Astrocyte (in vitro differentiated cells and primary cell): Measurements from ENCODE around the gene FBXO31. TPM values are rescaled to one million over a fixed set of nuclear protein-coding genes. Genes with fewer than 3 reads are reported as not detected.

Experiments
- DNase-seq: peaks from one replicate; pipeline ENCODE4 v3.0.0-alpha.2; 2010; ENCODE audit warnings: low read depth
- FAIRE-seq: peaks from 2 replicates; lab custom pipeline; 2011; peaks lifted over from hg19 to GRCh38; lab: Jason Lieb, UNC
- H2AFZ ChIP-seq: 2 replicates; pipeline ENCODE4 v1.6.0; 2012; ENCODE audit warnings: low read depth, low read length, inconsistent platforms
- H3K27ac ChIP-seq: 2 replicates; pipeline ENCODE4 v1.5.1; 2011; ENCODE audit warnings: low read depth, low read length, inconsistent platforms
- H3K27me3 ChIP-seq: 2 replicates; pipeline ENCODE4 v1.6.0; 2011; ENCODE audit warnings: low read length, inconsistent platforms; ENCODE audit not compliant: insufficient read depth
- H3K36me3 ChIP-seq: 2 replicates; pipeline ENCODE4 v1.5.1; 2011; ENCODE audit warnings: low read length, inconsistent platforms; ENCODE audit not compliant: insufficient read depth
- H3K4me1 ChIP-seq: 2 replicates; pipeline ENCODE4 v1.5.1; 2011; ENCODE audit warnings: low read length, inconsistent platforms; ENCODE audit not compliant: insufficient read depth
- H3K4me2 ChIP-seq: 2 replicates; pipeline ENCODE4 v1.6.0; 2012; ENCODE audit warnings: low read length, inconsistent platforms
- H3K4me3 ChIP-seq: 2 replicates; pipeline ENCODE4 v1.5.1; 2011; ENCODE audit warnings: low read depth, mild to moderate bottlenecking, low read length, inconsistent platforms; ENCODE audit not compliant: insufficient read depth
- H3K79me2 ChIP-seq: 2 replicates; pipeline ENCODE4 v1.6.0; 2012; ENCODE audit warnings: mild to moderate bottlenecking, low read length, inconsistent platforms; ENCODE audit not compliant: insufficient read depth
- H3K9ac ChIP-seq: 2 replicates; pipeline ENCODE4 v1.6.0; 2012; ENCODE audit warnings: mild to moderate bottlenecking, low read length, inconsistent platforms
- H3K9me3 ChIP-seq: 2 replicates; pipeline ENCODE4 v1.5.1; 2012; ENCODE audit warnings: low read depth, mild to moderate bottlenecking, low read length, inconsistent platforms; ENCODE audit not compliant: insufficient read depth
- H4K20me1 ChIP-seq: 2 replicates; pipeline ENCODE4 v1.6.0; 2012; ENCODE audit warnings: low read length, inconsistent platforms; ENCODE audit not compliant: insufficient read depth
- H3K27ac Mint-ChIP-seq: one replicate; pipeline ENCODE4 v1.8.0; 2021; ENCODE audit warnings: mild to moderate bottlenecking, mixed read lengths; ENCODE audit not compliant: unreplicated experiment
- H3K27me3 Mint-ChIP-seq: one replicate; pipeline ENCODE4 v1.8.0; 2021; ENCODE audit warnings: low read depth, mixed read lengths; ENCODE audit not compliant: unreplicated experiment
- H3K36me3 Mint-ChIP-seq: one replicate; pipeline ENCODE4 v1.8.0; 2021; ENCODE audit warnings: low read depth, mixed read lengths; ENCODE audit not compliant: unreplicated experiment
- H3K4me1 Mint-ChIP-seq: one replicate; pipeline ENCODE4 v1.8.0; 2021; ENCODE audit warnings: low read depth, mixed read lengths; ENCODE audit not compliant: unreplicated experiment
- H3K4me3 Mint-ChIP-seq: one replicate; pipeline ENCODE4 v1.8.0; 2021; ENCODE audit warnings: mild to moderate bottlenecking, moderate library complexity, mixed read lengths; ENCODE audit not compliant: unreplicated experiment
- H3K9me3 Mint-ChIP-seq: one replicate; pipeline ENCODE4 v1.8.0; 2021; ENCODE audit warnings: mild to moderate bottlenecking, mixed read lengths; ENCODE audit not compliant: unreplicated experiment
- EZH2 ChIP-seq: IDR thresholded peaks from 2 replicates; pipeline ENCODE4 v1.6.1; 2012; ENCODE audit warnings: mild to moderate bottlenecking, low read length, inconsistent platforms; ENCODE audit not compliant: insufficient read depth
- total RNA-seq: library from RNA; stranded (reverse); gene quantifications from 2 replicates; pipeline ENCODE4 v1.2.1, GENCODE V29; 2021
- TF ChIP-seq, protein P1 (sequence below): IDR thresholded peaks from 2 replicates; pipeline ENCODE4 v1.5.1; 2011; ENCODE audit warnings: low read depth, mild to moderate bottlenecking, inconsistent platforms, low read length, moderate library complexity; ENCODE audit not compliant: insufficient read depth

FBXO31 gene
- total RNA-seq, 1 donor from 2014 or later, result 34.9 TPM

- no peak overlapping the region for H3K27ac ChIP-seq
- no peak overlapping the region for H2AFZ ChIP-seq
- Mint-ChIP-seq H3K36me3 (peaks cover 20% of the 10 kb centered on the region), H3K4me1 (no peaks in the 10 kb centered on the region), H3K27ac (no peak overlapping the region), H3K27me3 (no peaks in the 10 kb centered on the region), H3K4me3 (no peak overlapping the region), H3K9me3 (no peaks in the 10 kb centered on the region)
- H3K36me3 ChIP-seq, result peaks cover 22% of the 10 kb centered on the region
- no peaks in the 10 kb centered on the region for H3K27me3 ChIP-seq
- H3K79me2 ChIP-seq, result no peaks in the 10 kb centered on the region
- H3K9ac ChIP-seq, result no peak overlapping the region
- H4K20me1 ChIP-seq, result peaks cover 23% of the 10 kb centered on the region
- no peak overlapping the region for H3K4me2 ChIP-seq
- no peaks in the 10 kb centered on the region for H3K4me1 ChIP-seq
- no peak for TF ChIP-seq EZH2
- H3K4me3 ChIP-seq, result no peak overlapping the region
- FAIRE-seq (no peak), DNase-seq (no peak)
- no peaks in the 10 kb centered on the region for H3K9me3 ChIP-seq
These were observed 30.7 kb upstream of the FBXO31 start for GRCh38 chr16:87414251-87414680.

DNA sequence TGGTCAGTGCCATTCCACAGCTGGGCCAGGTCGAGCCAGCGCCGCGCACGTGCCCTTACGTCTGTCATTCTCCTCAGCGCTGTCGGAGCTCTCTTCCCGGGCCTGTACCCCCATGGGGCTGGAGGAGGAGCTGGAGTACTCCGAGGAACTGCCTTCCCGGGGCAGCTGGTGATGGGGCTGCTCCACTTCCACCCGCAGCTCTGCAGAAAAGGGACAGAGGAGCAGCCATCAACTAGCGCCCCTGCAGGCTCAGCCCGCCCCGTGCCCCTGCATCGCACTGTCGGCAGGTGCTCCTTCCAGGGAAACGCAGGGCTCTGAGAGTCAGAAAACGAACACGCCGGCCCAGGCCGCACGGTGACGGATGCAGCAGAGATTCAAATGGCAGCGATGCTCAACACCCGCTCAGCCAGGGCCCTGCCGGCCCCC, 29.4 kb upstream of the FBXO31 start:
- H3K9me3 ChIP-seq, result no peaks in the 10 kb centered on the region
- no peak overlapping the region for H3K4me2 ChIP-seq
- no peak overlapping the region for H2AFZ ChIP-seq
- peaks cover 27% of the 10 kb centered on the region for H4K20me1 ChIP-seq
- DNase-seq, result no peak
- Mint-ChIP-seq H3K9me3 (no peaks in the 10 kb centered on the region), H3K27ac (no peak overlapping the region), H3K36me3 (peaks cover 15% of the 10 kb centered on the region), H3K4me1 (no peaks in the 10 kb centered on the region), H3K27me3 (no peaks in the 10 kb centered on the region), H3K4me3 (no peak overlapping the region)
- H3K27ac ChIP-seq, result no peak overlapping the region
- H3K36me3 ChIP-seq, result peaks cover 22% of the 10 kb centered on the region
- TF ChIP-seq, protein P1, sequence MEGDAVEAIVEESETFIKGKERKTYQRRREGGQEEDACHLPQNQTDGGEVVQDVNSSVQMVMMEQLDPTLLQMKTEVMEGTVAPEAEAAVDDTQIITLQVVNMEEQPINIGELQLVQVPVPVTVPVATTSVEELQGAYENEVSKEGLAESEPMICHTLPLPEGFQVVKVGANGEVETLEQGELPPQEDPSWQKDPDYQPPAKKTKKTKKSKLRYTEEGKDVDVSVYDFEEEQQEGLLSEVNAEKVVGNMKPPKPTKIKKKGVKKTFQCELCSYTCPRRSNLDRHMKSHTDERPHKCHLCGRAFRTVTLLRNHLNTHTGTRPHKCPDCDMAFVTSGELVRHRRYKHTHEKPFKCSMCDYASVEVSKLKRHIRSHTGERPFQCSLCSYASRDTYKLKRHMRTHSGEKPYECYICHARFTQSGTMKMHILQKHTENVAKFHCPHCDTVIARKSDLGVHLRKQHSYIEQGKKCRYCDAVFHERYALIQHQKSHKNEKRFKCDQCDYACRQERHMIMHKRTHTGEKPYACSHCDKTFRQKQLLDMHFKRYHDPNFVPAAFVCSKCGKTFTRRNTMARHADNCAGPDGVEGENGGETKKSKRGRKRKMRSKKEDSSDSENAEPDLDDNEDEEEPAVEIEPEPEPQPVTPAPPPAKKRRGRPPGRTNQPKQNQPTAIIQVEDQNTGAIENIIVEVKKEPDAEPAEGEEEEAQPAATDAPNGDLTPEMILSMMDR, result no peak
- no peak for TF ChIP-seq EZH2
- FAIRE-seq, result no peak
- no peaks in the 10 kb centered on the region for H3K79me2 ChIP-seq
- no peaks in the 10 kb centered on the region for H3K4me1 ChIP-seq
- no peaks in the 10 kb centered on the region for H3K27me3 ChIP-seq
- no peak overlapping the region for H3K4me3 ChIP-seq
- no peak overlapping the region for H3K9ac ChIP-seq

DNA sequence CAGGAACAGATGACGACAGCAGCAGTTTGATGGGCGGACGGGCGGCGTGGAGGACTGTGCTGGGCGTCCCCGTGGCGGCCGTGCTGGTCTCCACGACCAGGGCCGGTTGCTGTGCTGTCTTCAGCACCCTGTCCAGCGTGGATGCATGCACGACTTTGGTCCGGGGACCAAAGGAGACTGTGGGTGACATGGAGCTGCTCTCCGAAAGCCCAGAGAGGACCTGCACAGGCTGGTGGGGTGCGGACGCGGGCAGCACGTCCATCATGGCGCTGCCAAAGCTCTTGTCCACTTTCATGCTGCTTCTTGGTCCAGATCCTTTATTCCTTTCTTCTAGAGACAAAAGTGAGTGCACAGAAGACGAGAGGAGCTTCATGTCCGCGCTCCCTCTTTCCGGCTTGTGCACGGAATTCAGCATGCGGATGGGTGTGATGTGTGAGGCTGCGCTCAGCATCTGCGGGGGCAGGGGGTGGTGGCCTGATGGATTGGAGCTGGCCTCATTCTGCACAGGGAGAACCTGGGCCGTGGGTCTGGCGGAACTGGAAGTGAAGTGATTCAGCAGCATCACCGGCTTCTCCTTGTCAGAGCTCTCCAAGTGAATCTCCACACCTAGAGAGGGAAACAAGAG, 28.9 kb upstream of the FBXO31 start:
- no peak overlapping the region for H3K4me3 ChIP-seq
- H4K20me1 ChIP-seq, result peaks cover 27% of the 10 kb centered on the region
- no peak overlapping the region for H3K9ac ChIP-seq
- FAIRE-seq, result no peak
- Mint-ChIP-seq H3K27me3 (no peaks in the 10 kb centered on the region), H3K9me3 (no peaks in the 10 kb centered on the region), H3K4me3 (no peak overlapping the region), H3K36me3 (peaks cover 12% of the 10 kb centered on the region), H3K4me1 (no peaks in the 10 kb centered on the region), H3K27ac (no peak overlapping the region)
- peaks cover 22% of the 10 kb centered on the region for H3K36me3 ChIP-seq
- H3K9me3 ChIP-seq, result no peaks in the 10 kb centered on the region
- H3K27ac ChIP-seq, result no peak overlapping the region
- H3K4me1 ChIP-seq, result no peaks in the 10 kb centered on the region
- H3K27me3 ChIP-seq, result no peaks in the 10 kb centered on the region
- no peaks in the 10 kb centered on the region for H3K79me2 ChIP-seq
- no peak overlapping the region for H2AFZ ChIP-seq
- DNase-seq, result no peak
- no peak overlapping the region for H3K4me2 ChIP-seq
- TF ChIP-seq, protein P1, result no peak
- no peak for TF ChIP-seq EZH2
